ENCODE measurements around the gene ZNF521. TPM values are rescaled to one million over a fixed set of nuclear protein-coding genes. Genes with fewer than 3 reads are reported as not detected.

ZNF521 gene
- total RNA-seq, 2 donors from 2014 or later: 1.1 TPM; not detected in 1

DNA sequence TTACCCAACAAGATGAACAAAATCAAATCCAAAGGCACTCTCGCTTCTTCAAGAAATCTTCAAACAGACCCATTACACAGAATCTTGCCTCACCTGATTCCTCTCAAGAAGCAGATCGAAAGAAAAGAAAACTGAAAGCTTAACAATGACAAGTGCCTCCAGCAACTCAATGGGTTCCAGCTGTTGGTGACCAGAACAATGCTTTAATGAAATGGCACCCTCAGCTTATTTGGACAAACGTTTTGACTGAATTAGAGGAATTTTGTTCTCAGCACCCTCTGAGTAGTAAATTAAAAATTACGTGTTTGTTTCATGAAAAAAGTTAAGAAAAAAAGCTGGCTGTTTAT lies 211.0 kb downstream of the ZNF521 start:
- no peak for DNase-seq
- H3K9me3 ChIP-seq (ENCODE audit: control insufficient read depth, low read length, poor library complexity, severe bottlenecking): no peaks in the 10 kb centered on the region
- no peak overlapping the region for H3K27ac Mint-ChIP-seq
- no peak for ATAC-seq
- H3K36me3 Mint-ChIP-seq (ENCODE audit: low read depth): no peaks in the 10 kb centered on the region
- H3K4me1 Mint-ChIP-seq: no peaks in the 10 kb centered on the region
- no peaks in the 10 kb centered on the region for H3K27me3 Mint-ChIP-seq
- H3K4me3 Mint-ChIP-seq: no peak overlapping the region

DNA sequence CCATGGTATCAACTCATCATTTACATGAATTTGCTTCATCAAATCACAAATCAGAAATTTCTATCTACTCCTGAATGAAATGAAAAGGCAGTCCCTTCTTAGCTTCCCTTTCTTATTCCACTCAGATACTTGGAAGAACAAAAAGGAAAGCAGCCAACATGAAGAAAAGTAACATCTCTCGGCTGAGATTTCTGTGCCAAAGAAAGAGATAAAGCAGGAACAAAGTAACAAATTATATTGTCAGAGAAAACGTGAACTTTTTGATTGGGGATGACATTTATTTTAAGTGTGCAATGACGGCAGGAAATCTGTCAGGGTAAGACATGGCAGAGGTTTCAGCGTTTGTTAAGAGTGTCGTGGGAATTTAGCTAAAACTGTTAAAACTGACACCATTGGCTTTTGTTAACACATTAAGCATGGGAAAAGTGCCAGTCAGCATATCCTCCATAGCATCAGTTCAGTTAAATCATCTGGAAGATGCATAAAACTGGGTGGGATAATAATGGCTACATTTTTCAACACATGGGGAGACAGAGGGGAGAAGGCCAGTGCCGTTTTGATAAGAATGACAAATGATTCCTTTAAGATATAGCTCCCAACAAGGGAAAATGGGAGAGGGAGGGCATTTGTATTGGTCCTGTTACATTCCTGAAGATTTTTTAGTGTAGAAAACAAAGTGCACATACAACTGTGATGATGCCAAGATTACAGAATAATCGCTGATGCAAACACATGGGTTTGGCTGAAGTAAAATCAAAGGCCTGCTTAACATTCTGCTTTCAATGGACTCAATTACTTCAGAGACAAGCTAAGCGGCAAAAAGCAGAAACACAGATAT lies 211.6 kb downstream of the ZNF521 start:
- Mint-ChIP-seq H3K36me3 (ENCODE audit: low read depth) (no peaks in the 10 kb centered on the region), H3K4me3 (no peak overlapping the region), H3K4me1 (no peaks in the 10 kb centered on the region), H3K27ac (no peak overlapping the region), H3K27me3 (no peaks in the 10 kb centered on the region)
- ATAC-seq (no peak), DNase-seq (no peak)
- H3K9me3 ChIP-seq (ENCODE audit: control insufficient read depth, low read length, poor library complexity, severe bottlenecking): no peaks in the 10 kb centered on the region

GRCh38 chr18:25137197-25137472 lies 214.8 kb downstream of the ZNF521 start:
- no peaks in the 10 kb centered on the region for H3K9me3 ChIP-seq (ENCODE audit: control insufficient read depth, low read length, poor library complexity, severe bottlenecking)
- DNase-seq: no peak
- Mint-ChIP-seq H3K4me1 (no peaks in the 10 kb centered on the region), H3K4me3 (no peak overlapping the region), H3K27me3 (no peaks in the 10 kb centered on the region), H3K27ac (no peak overlapping the region), H3K36me3 (ENCODE audit: low read depth) (no peaks in the 10 kb centered on the region)
- no peak for ATAC-seq

- no peak for ATAC-seq
- Mint-ChIP-seq H3K36me3 (ENCODE audit: low read depth) (no peaks in the 10 kb centered on the region), H3K27me3 (no peaks in the 10 kb centered on the region), H3K4me1 (no peaks in the 10 kb centered on the region), H3K27ac (no peak overlapping the region), H3K4me3 (no peak overlapping the region)
- H3K9me3 ChIP-seq (ENCODE audit: control insufficient read depth, low read length, poor library complexity, severe bottlenecking): no peaks in the 10 kb centered on the region
- DNase-seq: no peak
These were observed 215.4 kb downstream of the ZNF521 start for GRCh38 chr18:25136416-25137196.

DNA sequence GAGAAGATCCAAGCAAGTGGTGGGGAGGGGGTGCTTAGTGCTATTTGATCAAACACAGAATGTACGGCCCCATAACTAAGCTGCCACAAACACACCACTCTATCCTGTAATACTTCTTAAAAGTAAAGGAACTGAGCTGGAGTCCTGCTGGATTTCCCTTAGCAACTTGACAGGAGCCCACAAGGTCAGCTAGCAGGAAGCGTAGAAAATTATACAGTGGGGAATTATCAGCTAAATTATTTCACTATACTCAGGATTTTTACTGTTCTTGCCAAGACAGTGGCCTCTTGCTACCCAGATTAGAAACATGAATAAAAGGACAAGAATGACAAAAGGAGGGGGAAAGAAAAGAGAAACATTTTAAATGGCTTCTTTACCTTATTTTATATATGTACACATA lies 217.1 kb downstream of the ZNF521 start:
- Mint-ChIP-seq H3K27ac (no peak overlapping the region), H3K27me3 (no peaks in the 10 kb centered on the region), H3K36me3 (ENCODE audit: low read depth) (no peaks in the 10 kb centered on the region), H3K4me1 (no peaks in the 10 kb centered on the region), H3K4me3 (no peak overlapping the region)
- ATAC-seq (no peak), DNase-seq (no peak)
- H3K9me3 ChIP-seq (ENCODE audit: control insufficient read depth, low read length, poor library complexity, severe bottlenecking): no peaks in the 10 kb centered on the region

DNA sequence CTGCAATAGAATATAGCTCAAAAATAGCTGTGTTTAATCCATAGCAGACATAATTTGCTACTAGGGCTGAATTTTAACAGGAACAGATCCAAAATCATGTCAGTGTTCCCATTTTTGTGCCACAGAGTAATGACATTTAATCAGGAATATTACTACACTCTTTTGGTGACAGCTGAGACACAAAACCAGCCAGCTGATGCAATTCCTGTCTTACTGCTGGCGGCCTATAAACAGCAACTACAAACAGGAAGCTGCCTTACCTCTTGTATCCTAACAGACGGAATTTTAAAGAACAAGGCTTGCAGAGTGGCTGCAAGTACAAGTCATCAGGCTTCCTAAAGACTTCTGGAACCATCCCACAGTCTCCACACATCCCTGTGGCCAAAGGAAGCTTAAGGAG lies 218.1 kb downstream of the ZNF521 start:
- Mint-ChIP-seq H3K4me1 (no peaks in the 10 kb centered on the region), H3K27ac (no peak overlapping the region), H3K27me3 (no peaks in the 10 kb centered on the region), H3K4me3 (no peak overlapping the region), H3K36me3 (ENCODE audit: low read depth) (no peaks in the 10 kb centered on the region)
- DNase-seq: no peak
- no peak for ATAC-seq
- no peaks in the 10 kb centered on the region for H3K9me3 ChIP-seq (ENCODE audit: control insufficient read depth, low read length, poor library complexity, severe bottlenecking)

DNA sequence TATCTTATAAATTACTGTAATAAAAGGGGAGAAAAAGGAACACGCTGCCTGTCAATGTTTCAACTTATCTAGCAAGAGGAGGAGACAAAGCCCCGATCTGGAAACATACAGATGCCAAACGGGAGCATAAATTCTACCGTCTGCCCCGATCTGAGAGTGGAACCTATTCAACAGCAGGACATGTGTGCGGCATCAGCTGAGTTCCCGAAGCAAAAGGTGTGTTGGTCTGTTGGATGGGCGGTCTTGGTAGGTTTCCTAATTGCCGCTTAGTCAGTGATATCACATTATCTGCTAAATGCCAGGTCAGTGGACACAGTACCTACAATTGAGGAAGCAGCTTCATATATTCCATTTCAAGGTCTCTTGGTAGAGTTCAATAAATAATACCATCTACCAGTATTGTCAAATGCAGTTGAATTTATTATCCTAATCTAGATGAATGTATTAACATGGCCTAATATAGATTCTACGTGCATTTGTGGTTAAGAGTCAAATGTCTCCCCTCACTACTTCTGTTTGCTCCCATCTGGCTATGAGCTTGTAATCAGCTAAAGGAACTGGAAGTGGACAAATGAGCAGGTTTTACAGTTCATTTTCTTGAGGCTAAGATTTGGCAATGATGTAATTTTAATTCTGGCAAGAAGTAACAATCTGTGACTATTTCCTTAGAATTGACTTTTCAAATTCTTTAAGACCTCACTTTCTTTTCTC lies 219.0 kb downstream of the ZNF521 start:
- no peaks in the 10 kb centered on the region for H3K4me1 Mint-ChIP-seq
- no peak overlapping the region for H3K27ac Mint-ChIP-seq
- ATAC-seq: no peak
- no peak for DNase-seq
- no peak overlapping the region for H3K4me3 Mint-ChIP-seq
- no peaks in the 10 kb centered on the region for H3K27me3 Mint-ChIP-seq
- H3K36me3 Mint-ChIP-seq (ENCODE audit: low read depth): no peaks in the 10 kb centered on the region
- H3K9me3 ChIP-seq (ENCODE audit: control insufficient read depth, low read length, poor library complexity, severe bottlenecking): no peaks in the 10 kb centered on the region

- H3K4me3 Mint-ChIP-seq: no peak overlapping the region
- H3K4me1 Mint-ChIP-seq: no peaks in the 10 kb centered on the region
These were observed 225.2 kb downstream of the ZNF521 start for GRCh38 chr18:25126751-25127150.

GRCh38 chr18:25125680-25126079 lies 226.3 kb downstream of the ZNF521 start:
- Mint-ChIP-seq H3K36me3 (ENCODE audit: low read depth) (no peaks in the 10 kb centered on the region), H3K4me3 (no peak overlapping the region), H3K27ac (no peak overlapping the region), H3K4me1 (no peaks in the 10 kb centered on the region), H3K27me3 (no peaks in the 10 kb centered on the region)
- DNase-seq (no peak), ATAC-seq (no peak)
- no peaks in the 10 kb centered on the region for H3K9me3 ChIP-seq (ENCODE audit: control insufficient read depth, low read length, poor library complexity, severe bottlenecking)

More at GRCh38 chr18:25126751-25127150, 225.2 kb downstream of the ZNF521 start:
- Mint-ChIP-seq H3K36me3 (ENCODE audit: low read depth) (no peaks in the 10 kb centered on the region), H3K27me3 (no peaks in the 10 kb centered on the region), H3K27ac (no peak overlapping the region)
- DNase-seq (no peak), ATAC-seq (no peak)
- H3K9me3 ChIP-seq (ENCODE audit: control insufficient read depth, low read length, poor library complexity, severe bottlenecking): no peaks in the 10 kb centered on the region

- H3K27me3 Mint-ChIP-seq: no peaks in the 10 kb centered on the region
- H3K27ac Mint-ChIP-seq: no peak overlapping the region
- no peak overlapping the region for H3K4me3 Mint-ChIP-seq
- ATAC-seq: no peak
- no peak for DNase-seq
- no peaks in the 10 kb centered on the region for H3K36me3 Mint-ChIP-seq (ENCODE audit: low read depth)
- no peaks in the 10 kb centered on the region for H3K4me1 Mint-ChIP-seq
- no peaks in the 10 kb centered on the region for H3K9me3 ChIP-seq (ENCODE audit: control insufficient read depth, low read length, poor library complexity, severe bottlenecking)
These were observed 228.3 kb downstream of the ZNF521 start for GRCh38 chr18:25123438-25124232.

GRCh38 chr18:25121442-25121841 lies 230.5 kb downstream of the ZNF521 start:
- no peak for ATAC-seq
- no peaks in the 10 kb centered on the region for H3K36me3 Mint-ChIP-seq (ENCODE audit: low read depth)
- no peak overlapping the region for H3K4me3 Mint-ChIP-seq
- H3K27me3 Mint-ChIP-seq: no peaks in the 10 kb centered on the region
- no peak for DNase-seq
- no peaks in the 10 kb centered on the region for H3K9me3 ChIP-seq (ENCODE audit: control insufficient read depth, low read length, poor library complexity, severe bottlenecking)
- H3K27ac Mint-ChIP-seq: no peak overlapping the region
- no peaks in the 10 kb centered on the region for H3K4me1 Mint-ChIP-seq

DNA sequence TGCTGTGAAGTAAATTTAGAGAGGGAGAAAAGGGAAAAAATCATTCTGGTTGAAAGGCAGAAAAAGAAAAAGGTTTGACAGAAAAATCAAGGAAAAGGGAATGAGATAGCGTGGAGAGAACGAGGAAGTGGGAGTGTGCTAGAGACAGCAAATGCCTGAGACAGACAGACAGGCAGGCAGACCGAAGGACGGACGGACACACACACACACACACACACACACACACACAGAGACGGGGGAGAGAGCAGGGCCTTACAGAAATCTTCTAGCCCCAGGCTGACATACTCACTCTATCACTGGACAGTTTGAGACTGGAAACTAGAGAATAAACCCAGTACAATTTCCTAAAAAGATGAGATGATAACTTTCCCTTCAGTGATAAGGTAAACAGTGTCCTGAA lies 238.4 kb downstream of the ZNF521 start:
- H3K27ac Mint-ChIP-seq: no peak overlapping the region
- H3K4me1 Mint-ChIP-seq: no peaks in the 10 kb centered on the region
- H3K4me3 Mint-ChIP-seq: no peak overlapping the region
- no peak for DNase-seq
- no peak for ATAC-seq
- H3K36me3 Mint-ChIP-seq (ENCODE audit: low read depth): no peaks in the 10 kb centered on the region
- H3K27me3 Mint-ChIP-seq: no peaks in the 10 kb centered on the region
- no peaks in the 10 kb centered on the region for H3K9me3 ChIP-seq (ENCODE audit: control insufficient read depth, low read length, poor library complexity, severe bottlenecking)

Measured in T-helper 17 cell (primary cell).